Measurements from ENCODE around the gene F2RL3.
"Not testable (repeated sequence)": the region's sequence is repeated elsewhere in the genome, so short reads cannot be mapped to it uniquely, and the experiment has no call there.

The F2RL3 gene

GRCh38 chr19:16927883-16928282 is 39.1 kb downstream of the F2RL3 start:
- DNase-seq = no peak

GRCh38 chr19:16928351-16928750 is 39.6 kb downstream of the F2RL3 start:
- no peak for DNase-seq

- no peak for DNase-seq
These were observed 40.1 kb downstream of the F2RL3 start for GRCh38 chr19:16928916-16929315.

- DNase-seq = no peak
These were observed 42.0 kb downstream of the F2RL3 start for GRCh38 chr19:16930753-16931152.

GRCh38 chr19:16931306-16931705 is 42.5 kb downstream of the F2RL3 start:
- no peak for DNase-seq

- DNase-seq = no peak
These were observed 45.7 kb downstream of the F2RL3 start for GRCh38 chr19:16934489-16934888.

GRCh38 chr19:16936901-16937300 is 48.1 kb downstream of the F2RL3 start:
- no peak for DNase-seq

- not testable (repeated sequence) for DNase-seq
These were observed 49.0 kb downstream of the F2RL3 start for GRCh38 chr19:16937796-16938195.

- DNase-seq = no peak
These were observed 49.4 kb downstream of the F2RL3 start for GRCh38 chr19:16938211-16938610.

GRCh38 chr19:16940063-16940462 is 51.3 kb downstream of the F2RL3 start:
- not testable (repeated sequence) for DNase-seq

- no peak for DNase-seq
These were observed 51.8 kb downstream of the F2RL3 start for GRCh38 chr19:16940626-16941025.
